SK-N-DZ (cell line): ENCODE results near the gene DNAJB7.
A peak's percentile ranks its signal among the peaks of the same experiment; 100 is the strongest.
"Not testable (repeated sequence)": the region's sequence is repeated elsewhere in the genome, so short reads cannot be mapped to it uniquely, and the experiment has no call there.

Source experiments
- DNase-seq: peaks from one replicate; pipeline ENCODE4 v3.0.0-alpha.2; 2015; ENCODE audit warnings: low spot score
- small RNA-seq, 2 experiments: library from RNA; depleted of rRNA; stranded (forward); fragments of <200 nt; gene quantifications; one replicate each; pipeline ENCODE3, GENCODE V24; 2014

DNAJB7 gene

GRCh38 chr22:40844951-40845350 is 17.0 kb downstream of the DNAJB7 start:
- DNase-seq: no peak

- no peak for DNase-seq
Measured at GRCh38 chr22:40838486-40838885, 23.4 kb downstream of the DNAJB7 start.

- no peak for DNase-seq
Measured at GRCh38 chr22:40834619-40835018, 27.3 kb downstream of the DNAJB7 start.

- DNase-seq: no peak
Measured at GRCh38 chr22:40829131-40829530, 32.8 kb downstream of the DNAJB7 start.

- no peak for DNase-seq
Measured at GRCh38 chr22:40826984-40827741, 34.8 kb downstream of the DNAJB7 start.

- not testable (repeated sequence) for DNase-seq
Measured at GRCh38 chr22:40826292-40826691, 35.6 kb downstream of the DNAJB7 start.

GRCh38 chr22:40823426-40823825 is 38.5 kb downstream of the DNAJB7 start:
- DNase-seq: no peak

- no peak for DNase-seq
Measured at GRCh38 chr22:40819599-40820140, 42.2 kb downstream of the DNAJB7 start.

GRCh38 chr22:40818747-40819598 is 42.9 kb downstream of the DNAJB7 start, which contains the start of gene SLC25A17:
SLC25A17 (minus strand) TSS chr22:40819346; CDS start chr22:40819248, 98 bp downstream.
- DNase-seq: peak; percentile 85

- no peak for DNase-seq
Measured at GRCh38 chr22:40818192-40818746, 43.6 kb downstream of the DNAJB7 start.

- no peak for DNase-seq
Measured at GRCh38 chr22:40817737-40818136, 44.2 kb downstream of the DNAJB7 start.

GRCh38 chr22:40813912-40814315 is 48.0 kb downstream of the DNAJB7 start:
- no peak for DNase-seq

Small RNA genes within 50 kb of the gene (small RNA-seq; reads per million reads assigned to genes)
- 0.03 to 0.09 reads per million in 2 experiments for gene MIR4766
